ENCODE measurements around the gene ITPR2.

The ITPR2 gene

DNA sequence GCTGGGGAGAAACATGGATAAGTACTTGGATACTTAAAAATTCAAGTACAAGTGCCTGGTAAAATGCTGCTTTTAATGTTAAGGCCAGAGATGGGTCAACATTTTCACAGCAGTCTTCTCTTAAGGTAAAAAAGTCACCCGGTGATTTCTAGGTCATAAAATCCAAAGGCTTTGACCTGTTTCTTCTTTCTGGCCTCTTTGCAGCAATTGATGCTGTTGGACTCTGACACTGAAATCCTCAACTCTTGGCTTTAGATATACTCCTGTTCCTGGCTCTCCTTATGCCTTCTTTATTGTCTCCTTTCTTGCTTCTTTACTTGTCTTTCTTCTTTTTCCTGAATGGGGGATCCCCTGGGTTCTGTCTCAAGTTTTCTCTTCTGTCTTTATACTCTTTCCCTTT lies 448.5 kb downstream of the ITPR2 start:
- Histone ChIP-seq H2AK5ac (ENCODE audit: low read length) (no peak overlapping the region), H3K4me1 (ENCODE audit: control insufficient read depth in 1 of 2, insufficient read depth in 2 of 2, low read length in 2 of 2) (peaks cover 0 to 3% of the 10 kb centered on the region in 2 experiments), H4K91ac (ENCODE audit: low read depth, low read length) (no peak overlapping the region), H2BK12ac (ENCODE audit: low read length) (no peak overlapping the region), H3K4me2 (ENCODE audit: low read length) (no peak overlapping the region), H3K9ac (ENCODE audit: low read length) (no peak overlapping the region), H3K79me2 (ENCODE audit: control insufficient read depth, insufficient read depth, low read length, poor library complexity) (no peaks in the 10 kb centered on the region), H3K27ac (ENCODE audit: low read depth, low read length) (no peak overlapping the region), H3K9me3 (ENCODE audit: insufficient read depth, low read depth, low read length) (no peaks in the 10 kb centered on the region), H2BK120ac (ENCODE audit: insufficient read depth, low read length, poor library complexity) (no peak overlapping the region), H3K36me3 (ENCODE audit: control insufficient read depth in 1 of 2, insufficient read depth in 2 of 2, low read length in 2 of 2) (no peaks in the 10 kb centered on the region), H3K4ac (ENCODE audit: low read depth, low read length) (no peak overlapping the region), H2BK5ac (ENCODE audit: low read depth, low read length, poor library complexity) (no peak overlapping the region), H3K4me3 (ENCODE audit: low read depth, low read length) (no peak overlapping the region), H4K8ac (ENCODE audit: low read depth, low read length) (no peak overlapping the region), H3K23ac (ENCODE audit: low read length) (no peak overlapping the region), H2AFZ (ENCODE audit: insufficient read depth, low read length, poor library complexity) (no peak overlapping the region), H3K18ac (ENCODE audit: low read length) (no peak overlapping the region), H3K79me1 (ENCODE audit: low read length) (peaks cover 3% of the 10 kb centered on the region), H4K12ac (ENCODE audit: low read depth, low read length) (no peak overlapping the region), H3K27me3 (ENCODE audit: insufficient read depth, low read length) (no peaks in the 10 kb centered on the region), H3K14ac (ENCODE audit: low read length) (no peak overlapping the region)
- WGBS (ENCODE audit: extremely low coverage, insufficient coverage, insufficient read length) = no CpG with 5 or more reads among the region's 1 CpG
- no peak for DNase-seq

DNA sequence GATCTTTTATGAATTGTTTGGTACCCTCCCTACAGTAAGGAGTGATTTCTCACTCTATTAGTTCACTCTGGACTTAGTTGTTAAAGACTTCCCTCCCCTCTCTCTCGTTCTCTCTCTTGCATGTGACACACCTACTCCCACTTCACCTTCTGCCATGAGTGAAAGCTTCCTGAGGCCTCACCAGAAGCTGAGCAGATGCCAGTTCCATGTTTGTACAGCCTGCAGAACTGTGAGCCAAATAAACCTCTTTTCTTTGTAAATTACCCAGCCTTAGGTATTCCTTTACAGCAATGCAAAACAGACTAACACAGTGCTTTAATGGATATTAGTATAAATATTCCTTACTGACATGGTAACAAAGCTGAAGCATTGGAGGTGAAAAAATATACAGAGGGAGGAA lies 450.0 kb downstream of the ITPR2 start:
- WGBS (ENCODE audit: extremely low coverage, insufficient coverage, insufficient read length) = no CpG with 5 or more reads among the region's 1 CpG

DNA sequence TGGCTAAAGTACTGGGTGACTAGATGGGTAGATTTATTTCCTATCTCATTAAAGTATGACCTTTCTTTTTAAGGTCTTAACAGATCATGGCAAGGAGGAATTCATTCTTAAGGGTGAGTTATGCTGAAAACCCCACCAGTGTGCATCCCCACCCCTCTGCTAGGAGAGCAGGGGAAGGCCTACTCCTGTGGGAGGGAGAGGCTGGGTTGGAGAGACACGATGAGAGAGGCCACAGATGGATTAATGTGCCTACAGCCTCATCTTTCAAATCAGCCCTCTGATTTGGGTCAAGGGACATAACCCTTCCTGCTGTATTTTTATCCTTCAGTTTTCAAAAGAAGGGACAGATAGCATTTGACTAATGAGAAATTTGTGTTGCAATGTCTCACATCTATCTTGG lies 452.1 kb downstream of the ITPR2 start:
- H3K4me3 ChIP-seq (ENCODE audit: low read depth, low read length) = no peak overlapping the region
- no peak overlapping the region for H3K23ac ChIP-seq (ENCODE audit: low read length)
- H3K9ac ChIP-seq (ENCODE audit: low read length) = no peak overlapping the region
- H3K79me2 ChIP-seq (ENCODE audit: control insufficient read depth, insufficient read depth, low read length, poor library complexity) = no peaks in the 10 kb centered on the region
- no peak overlapping the region for H2BK12ac ChIP-seq (ENCODE audit: low read length)
- no peak overlapping the region for H4K12ac ChIP-seq (ENCODE audit: low read depth, low read length)
- H3K4ac ChIP-seq (ENCODE audit: low read depth, low read length) = no peak overlapping the region
- no peak overlapping the region for H3K4me2 ChIP-seq (ENCODE audit: low read length)
- no peak overlapping the region for H4K8ac ChIP-seq (ENCODE audit: low read depth, low read length)
- no peaks in the 10 kb centered on the region for H3K9me3 ChIP-seq (ENCODE audit: insufficient read depth, low read depth, low read length)
- no peak for DNase-seq
- no peak overlapping the region for H3K18ac ChIP-seq (ENCODE audit: low read length)
- no peak overlapping the region for H2BK5ac ChIP-seq (ENCODE audit: low read depth, low read length, poor library complexity)
- no peaks in the 10 kb centered on the region for H3K27me3 ChIP-seq (ENCODE audit: insufficient read depth, low read length)
- no CpG with 5 or more reads among the region's 1 CpG for WGBS (ENCODE audit: extremely low coverage, insufficient coverage, insufficient read length)
- no peak overlapping the region for H2BK120ac ChIP-seq (ENCODE audit: insufficient read depth, low read length, poor library complexity)
- no peak overlapping the region for H3K14ac ChIP-seq (ENCODE audit: low read length)
- H2AK5ac ChIP-seq (ENCODE audit: low read length) = no peak overlapping the region
- no peak overlapping the region for H4K91ac ChIP-seq (ENCODE audit: low read depth, low read length)
- no peaks in the 10 kb centered on the region for H3K36me3 ChIP-seq (ENCODE audit: control insufficient read depth in 1 of 2, insufficient read depth in 2 of 2, low read length in 2 of 2)
- no peaks in the 10 kb centered on the region for H3K79me1 ChIP-seq (ENCODE audit: low read length)
- H3K4me1 ChIP-seq (ENCODE audit: control insufficient read depth in 1 of 2, insufficient read depth in 2 of 2, low read length in 2 of 2) = no peaks in the 10 kb centered on the region
- H2AFZ ChIP-seq (ENCODE audit: insufficient read depth, low read length, poor library complexity) = no peak overlapping the region
- no peak overlapping the region for H3K27ac ChIP-seq (ENCODE audit: low read depth, low read length)

More for the DNA sequence above, 450.0 kb downstream of the ITPR2 start:
- Histone ChIP-seq H4K12ac (ENCODE audit: low read depth, low read length) (no peak overlapping the region), H3K4ac (ENCODE audit: low read depth, low read length) (no peak overlapping the region), H2AK5ac (ENCODE audit: low read length) (no peak overlapping the region), H2BK5ac (ENCODE audit: low read depth, low read length, poor library complexity) (no peak overlapping the region), H4K8ac (ENCODE audit: low read depth, low read length) (no peak overlapping the region), H2AFZ (ENCODE audit: insufficient read depth, low read length, poor library complexity) (no peak overlapping the region), H3K27me3 (ENCODE audit: insufficient read depth, low read length) (no peaks in the 10 kb centered on the region), H3K9ac (ENCODE audit: low read length) (no peak overlapping the region), H3K4me2 (ENCODE audit: low read length) (no peak overlapping the region), H3K79me1 (ENCODE audit: low read length) (no peaks in the 10 kb centered on the region), H3K23ac (ENCODE audit: low read length) (no peak overlapping the region), H2BK120ac (ENCODE audit: insufficient read depth, low read length, poor library complexity) (no peak overlapping the region), H3K4me1 (ENCODE audit: control insufficient read depth in 1 of 2, insufficient read depth in 2 of 2, low read length in 2 of 2) (no peaks in the 10 kb centered on the region), H2BK12ac (ENCODE audit: low read length) (no peak overlapping the region), H4K91ac (ENCODE audit: low read depth, low read length) (no peak overlapping the region), H3K9me3 (ENCODE audit: insufficient read depth, low read depth, low read length) (no peaks in the 10 kb centered on the region), H3K18ac (ENCODE audit: low read length) (no peak overlapping the region), H3K4me3 (ENCODE audit: low read depth, low read length) (no peak overlapping the region), H3K36me3 (ENCODE audit: control insufficient read depth in 1 of 2, insufficient read depth in 2 of 2, low read length in 2 of 2) (no peaks in the 10 kb centered on the region), H3K79me2 (ENCODE audit: control insufficient read depth, insufficient read depth, low read length, poor library complexity) (no peaks in the 10 kb centered on the region), H3K27ac (ENCODE audit: low read depth, low read length) (no peak overlapping the region), H3K14ac (ENCODE audit: low read length) (no peak overlapping the region)
- no peak for DNase-seq

DNA sequence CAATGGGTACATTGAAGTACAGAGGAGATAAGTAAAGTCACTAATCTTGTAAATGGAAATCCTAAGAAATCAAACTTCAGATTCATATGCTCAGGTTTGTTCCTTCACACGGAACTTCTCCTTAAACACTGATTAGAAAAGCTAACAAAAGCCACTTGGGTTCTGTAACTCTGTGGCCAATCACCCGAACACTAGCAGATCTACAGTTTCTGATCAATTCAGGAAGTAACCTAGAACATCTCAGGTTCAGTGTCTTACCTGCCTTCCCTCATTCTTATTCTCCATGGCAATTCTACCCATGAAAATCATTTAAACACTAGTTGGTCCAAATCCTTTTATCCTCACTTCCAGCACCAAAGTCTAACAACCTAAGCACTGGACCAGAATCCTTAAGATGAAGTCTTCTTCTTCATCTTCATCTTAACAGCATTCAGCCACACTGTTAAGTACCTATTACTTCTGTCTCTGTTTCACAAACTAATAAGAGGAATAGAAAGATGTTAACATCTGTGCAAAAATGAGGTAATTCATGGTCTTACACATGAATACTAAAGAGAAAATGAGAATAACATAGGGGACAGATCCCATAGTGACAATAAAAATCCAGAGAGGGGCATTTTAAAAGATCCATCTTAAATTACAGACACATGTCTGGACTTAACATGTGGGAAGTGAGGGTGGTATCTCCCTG lies 453.1 kb downstream of the ITPR2 start:
- H2BK5ac ChIP-seq (ENCODE audit: low read depth, low read length, poor library complexity) = no peak overlapping the region
- no CpG with 5 or more reads among the region's 2 CpGs for WGBS (ENCODE audit: extremely low coverage, insufficient coverage, insufficient read length)
- no peaks in the 10 kb centered on the region for H3K9me3 ChIP-seq (ENCODE audit: insufficient read depth, low read depth, low read length)

More for the DNA sequence above, 453.1 kb downstream of the ITPR2 start:
- no peak overlapping the region for H3K4me2 ChIP-seq (ENCODE audit: low read length)
- H3K79me1 ChIP-seq (ENCODE audit: low read length) = no peaks in the 10 kb centered on the region
- no peak overlapping the region for H4K8ac ChIP-seq (ENCODE audit: low read depth, low read length)
- H3K27ac ChIP-seq (ENCODE audit: low read depth, low read length) = no peak overlapping the region
- no peak overlapping the region for H3K4me3 ChIP-seq (ENCODE audit: low read depth, low read length)
- H3K18ac ChIP-seq (ENCODE audit: low read length) = no peak overlapping the region
- H2AK5ac ChIP-seq (ENCODE audit: low read length) = no peak overlapping the region
- H3K9ac ChIP-seq (ENCODE audit: low read length) = no peak overlapping the region
- H4K91ac ChIP-seq (ENCODE audit: low read depth, low read length) = no peak overlapping the region
- no peak overlapping the region for H2BK120ac ChIP-seq (ENCODE audit: insufficient read depth, low read length, poor library complexity)
- H3K79me2 ChIP-seq (ENCODE audit: control insufficient read depth, insufficient read depth, low read length, poor library complexity) = no peaks in the 10 kb centered on the region
- H3K27me3 ChIP-seq (ENCODE audit: insufficient read depth, low read length) = no peaks in the 10 kb centered on the region
- H3K4me1 ChIP-seq (ENCODE audit: control insufficient read depth in 1 of 2, insufficient read depth in 2 of 2, low read length in 2 of 2) = no peaks in the 10 kb centered on the region
- H3K14ac ChIP-seq (ENCODE audit: low read length) = no peak overlapping the region
- H3K23ac ChIP-seq (ENCODE audit: low read length) = no peak overlapping the region
- no peaks in the 10 kb centered on the region for H3K36me3 ChIP-seq (ENCODE audit: control insufficient read depth in 1 of 2, insufficient read depth in 2 of 2, low read length in 2 of 2)
- no peak overlapping the region for H3K4ac ChIP-seq (ENCODE audit: low read depth, low read length)
- DNase-seq = no peak
- no peak overlapping the region for H2AFZ ChIP-seq (ENCODE audit: insufficient read depth, low read length, poor library complexity)
- H2BK12ac ChIP-seq (ENCODE audit: low read length) = no peak overlapping the region
- H4K12ac ChIP-seq (ENCODE audit: low read depth, low read length) = no peak overlapping the region

Data from trophoblast cell (in vitro differentiated cells and primary cell).